ENCODE measurements around the gene PIKFYVE. TPM values are rescaled to one million over a fixed set of nuclear protein-coding genes. Genes with fewer than 3 reads are reported as not detected.
"Not testable (repeated sequence)": the region's sequence is repeated elsewhere in the genome, so short reads cannot be mapped to it uniquely, and the experiment has no call there.

Gene PIKFYVE
- total and polyA plus RNA-seq, 9 donors: 6.9 to 29.8 (median 21.9) TPM

GRCh38 chr2:208266553-208266893 is 468 bp downstream of the PIKFYVE start:
- peak overlapping the region; percentile 74 to 91 for H3K27ac ChIP-seq
- H3K36me3 ChIP-seq: no peaks in the 10 kb centered on the region
- H3K4me3 ChIP-seq: peak overlapping the region; percentile 93
- DNase-seq: no peak
- H3K9me3 ChIP-seq: no peaks in the 10 kb centered on the region
- H3K27me3 ChIP-seq: no peaks in the 10 kb centered on the region
- WGBS, 3 donors: 0 to 2% (median 1%) methylated on average over 11 of the region's 11 CpGs
- TF ChIP-seq EP300 (IDR thresholded peaks at IDR 0.05) (no peak), POLR2A (IDR thresholded peaks at IDR 0.05) (no peak)
- TF ChIP-seq, protein P1, sequence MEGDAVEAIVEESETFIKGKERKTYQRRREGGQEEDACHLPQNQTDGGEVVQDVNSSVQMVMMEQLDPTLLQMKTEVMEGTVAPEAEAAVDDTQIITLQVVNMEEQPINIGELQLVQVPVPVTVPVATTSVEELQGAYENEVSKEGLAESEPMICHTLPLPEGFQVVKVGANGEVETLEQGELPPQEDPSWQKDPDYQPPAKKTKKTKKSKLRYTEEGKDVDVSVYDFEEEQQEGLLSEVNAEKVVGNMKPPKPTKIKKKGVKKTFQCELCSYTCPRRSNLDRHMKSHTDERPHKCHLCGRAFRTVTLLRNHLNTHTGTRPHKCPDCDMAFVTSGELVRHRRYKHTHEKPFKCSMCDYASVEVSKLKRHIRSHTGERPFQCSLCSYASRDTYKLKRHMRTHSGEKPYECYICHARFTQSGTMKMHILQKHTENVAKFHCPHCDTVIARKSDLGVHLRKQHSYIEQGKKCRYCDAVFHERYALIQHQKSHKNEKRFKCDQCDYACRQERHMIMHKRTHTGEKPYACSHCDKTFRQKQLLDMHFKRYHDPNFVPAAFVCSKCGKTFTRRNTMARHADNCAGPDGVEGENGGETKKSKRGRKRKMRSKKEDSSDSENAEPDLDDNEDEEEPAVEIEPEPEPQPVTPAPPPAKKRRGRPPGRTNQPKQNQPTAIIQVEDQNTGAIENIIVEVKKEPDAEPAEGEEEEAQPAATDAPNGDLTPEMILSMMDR (IDR thresholded peaks at IDR 0.05): no peak
- H3K4me1 ChIP-seq (ENCODE audit: insufficient read depth): peaks cover 7% of the 10 kb centered on the region
- intact Hi-C loops (cut with DNase I): no loop called here

DNA sequence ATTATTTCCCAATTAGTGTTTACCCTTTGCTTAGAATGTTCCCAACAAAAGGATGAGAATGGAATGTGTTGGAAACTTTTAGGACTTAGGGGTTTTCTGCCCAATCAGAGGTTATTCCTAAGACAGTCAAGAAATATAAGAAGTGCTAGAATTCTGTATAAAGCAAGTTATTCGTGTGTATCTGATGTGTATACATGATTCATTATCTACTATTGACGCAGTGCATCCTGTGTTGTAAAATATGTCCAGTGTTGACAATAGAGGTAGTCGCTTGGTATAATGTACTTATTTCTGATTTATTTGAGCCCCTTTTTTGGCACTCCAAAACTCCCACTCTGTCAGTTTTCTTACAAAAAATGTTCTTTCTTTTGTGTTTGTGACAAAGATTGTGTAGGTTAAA is 881 bp downstream of the PIKFYVE start:
- intact Hi-C loops (cut with DNase I): no loop called here
- WGBS, 3 donors: 1 to 4% (median 3%) methylated on average over 3 of the region's 3 CpGs
- Histone ChIP-seq H3K27me3 (no peaks in the 10 kb centered on the region), H3K4me3 (peak overlapping the region; percentile 93), H3K4me1 (ENCODE audit: insufficient read depth) (peaks cover 7% of the 10 kb centered on the region), H3K36me3 (no peaks in the 10 kb centered on the region), H3K27ac (no peak overlapping the region), H3K9me3 (no peaks in the 10 kb centered on the region)
- no peak for DNase-seq
- TF ChIP-seq, protein P1 (IDR thresholded peaks at IDR 0.05): no peak
- TF ChIP-seq POLR2A (IDR thresholded peaks at IDR 0.05): no peak

GRCh38 chr2:208267526-208267925 is 1.5 kb downstream of the PIKFYVE start:
- peak overlapping the region; percentile 5 for H3K4me3 ChIP-seq
- 69 to 80% (median 75%) methylated on average over 22 of the region's 22 CpGs for WGBS, 3 donors
- H3K27me3 ChIP-seq; DNase-seq; H3K4me1 ChIP-seq (ENCODE audit: insufficient read depth); H3K36me3 ChIP-seq; H3K27ac ChIP-seq; intact Hi-C loops (cut with DNase I); H3K9me3 ChIP-seq: not testable (repeated sequence)

DNA sequence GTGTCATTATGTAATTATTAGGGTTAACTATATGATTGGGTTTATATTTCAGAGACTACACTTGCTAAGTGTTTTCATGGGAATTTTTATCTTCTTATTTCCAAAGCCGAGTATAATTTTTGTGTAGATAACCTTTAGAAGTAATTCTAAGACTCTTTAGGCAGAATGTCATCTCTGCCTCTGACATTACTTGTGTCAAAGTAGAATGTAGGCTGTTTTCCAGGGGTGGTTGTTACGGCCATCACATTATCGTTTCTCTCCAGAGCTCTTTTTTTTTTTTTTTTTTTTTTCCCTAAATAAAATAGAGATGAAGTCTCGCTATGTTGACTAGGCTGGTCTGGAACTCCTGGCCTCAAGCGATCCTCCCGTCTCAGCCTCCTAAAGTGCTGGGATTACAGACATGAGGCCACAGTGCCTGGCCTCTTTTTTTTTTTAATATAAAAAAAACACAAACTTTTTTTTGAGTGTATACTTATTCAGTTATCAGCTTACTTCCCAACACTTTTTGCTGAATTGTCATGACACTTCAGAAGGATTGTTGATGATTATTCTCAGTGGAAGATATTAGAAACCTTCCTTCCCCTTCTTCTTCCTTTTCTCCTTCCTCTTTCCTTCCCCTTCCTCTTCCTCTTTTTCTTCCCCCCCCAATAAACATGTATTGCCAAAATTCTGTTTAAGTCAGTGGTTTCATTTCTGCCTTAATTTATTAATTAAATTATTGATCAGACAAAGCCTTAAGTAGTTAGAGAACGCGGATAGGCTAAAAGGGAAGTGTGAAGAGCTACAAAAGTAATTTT is 2.3 kb downstream of the PIKFYVE start:
- no peaks in the 10 kb centered on the region for H3K27me3 ChIP-seq
- H3K4me1 ChIP-seq (ENCODE audit: insufficient read depth): peaks cover 7% of the 10 kb centered on the region
- no peak overlapping the region for H3K4me3 ChIP-seq
- intact Hi-C loops (cut with DNase I): no loop called here
- DNase-seq: no peak
- 69 to 73% (median 71%) methylated on average over 8 of the region's 8 CpGs for WGBS, 3 donors
- TF ChIP-seq POLR2A (IDR thresholded peaks at IDR 0.05) (no peak), EP300 (IDR thresholded peaks at IDR 0.05) (no peak)
- TF ChIP-seq, protein P1 (IDR thresholded peaks at IDR 0.05): no peak
- no peaks in the 10 kb centered on the region for H3K9me3 ChIP-seq
- no peak overlapping the region for H3K27ac ChIP-seq
- H3K36me3 ChIP-seq: no peaks in the 10 kb centered on the region

DNA sequence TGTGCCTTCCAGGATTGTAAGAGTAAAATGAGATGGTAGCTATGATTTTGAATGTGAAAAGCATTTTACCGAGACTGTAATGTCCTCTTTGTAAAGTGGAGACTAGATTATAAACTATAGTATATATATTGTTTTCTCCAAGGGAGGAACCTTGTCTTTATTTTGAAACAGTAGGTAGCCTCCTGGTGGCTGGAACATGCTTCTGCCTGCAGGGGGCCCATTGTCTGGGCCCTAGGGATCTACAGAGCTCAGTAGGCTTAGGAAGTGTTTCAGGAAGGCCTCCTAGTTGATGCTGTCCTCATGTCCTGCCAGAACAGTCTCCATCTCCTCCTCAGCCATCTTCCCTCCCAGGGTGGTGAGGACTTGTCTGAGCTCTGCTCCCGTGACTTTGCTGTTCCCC is 3.0 kb downstream of the PIKFYVE start:
- WGBS, 3 donors: 92 to 96% (median 95%) methylated on average over 2 of the region's 2 CpGs
- intact Hi-C loops (cut with DNase I): no loop called here

More for the DNA sequence above, 3.0 kb downstream of the PIKFYVE start:
- H3K27ac ChIP-seq: no peak overlapping the region
- no peak for TF ChIP-seq EP300 (IDR thresholded peaks at IDR 0.05)
- TF ChIP-seq POLR2A (IDR thresholded peaks at IDR 0.05): no peak
- TF ChIP-seq, protein P1 (IDR thresholded peaks at IDR 0.05): no peak
- DNase-seq: no peak
- H3K9me3 ChIP-seq: no peaks in the 10 kb centered on the region
- H3K4me3 ChIP-seq: no peak overlapping the region
- H3K27me3 ChIP-seq: no peaks in the 10 kb centered on the region
- H3K36me3 ChIP-seq: no peaks in the 10 kb centered on the region
- peaks cover 7% of the 10 kb centered on the region for H3K4me1 ChIP-seq (ENCODE audit: insufficient read depth)

Data from ovary (tissue), 9 donors.